Erythroblast (primary cell): ENCODE measurements around the gene HSF2BP.

Experiments used
- GATA1 ChIP-seq: IDR thresholded peaks from 2 replicates; pipeline ENCODE4 v1.6.1; 2011; ENCODE audit warnings: low read depth, mild to moderate bottlenecking, control low read depth, low read length, moderate library complexity
- POLR2A ChIP-seq: IDR thresholded peaks from 2 replicates; pipeline ENCODE4 v1.6.1; 2011; ENCODE audit warnings: mild to moderate bottlenecking, low read length

DNA sequence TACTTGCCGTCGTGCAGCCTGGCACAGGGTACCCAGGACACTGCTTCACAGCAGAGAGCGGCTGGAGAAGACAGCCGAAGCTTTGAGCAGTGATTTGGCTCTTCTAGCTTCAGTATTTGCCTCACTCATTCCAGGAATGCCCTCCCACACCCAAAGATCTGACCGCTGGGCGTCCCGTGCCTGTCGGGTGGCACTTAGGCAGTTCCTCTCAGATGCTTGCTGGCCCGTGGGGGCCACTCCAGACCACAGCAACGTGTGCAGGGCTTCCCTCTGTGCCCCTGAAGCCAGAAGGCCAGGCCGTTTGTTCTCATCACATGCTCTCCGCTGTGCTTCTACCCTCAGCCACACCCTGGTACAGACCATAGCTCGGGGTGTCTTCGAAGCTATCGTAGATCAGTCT lies 17.1 kb upstream of the HSF2BP start:
- TF ChIP-seq POLR2A (no peak), GATA1 (no peak)
